CD4-positive, alpha-beta T cell treated with Interleukin-4 for 4 hours (primary cell): ENCODE data around the gene FBXO9.

ENCODE experiments used
- DNase-seq: peaks from one replicate; pipeline ENCODE4 v3.0.0-alpha.2; 2020

FBXO9 gene

GRCh38 chr6:53095716-53096115, 30.5 kb downstream of the FBXO9 start:
- DNase-seq, result no peak

GRCh38 chr6:53100561-53100960, 35.4 kb downstream of the FBXO9 start:
- DNase-seq, result no peak

- DNase-seq, result no peak
Observed at GRCh38 chr6:53101006-53101405, 35.8 kb downstream of the FBXO9 start.

GRCh38 chr6:53103993-53104675, 38.9 kb downstream of the FBXO9 start:
- DNase-seq, result no peak

- DNase-seq, result no peak
Observed at GRCh38 chr6:53104916-53105315, 39.7 kb downstream of the FBXO9 start.

GRCh38 chr6:53107091-53107490, 41.9 kb downstream of the FBXO9 start:
- no peak for DNase-seq

- no peak for DNase-seq
Observed at GRCh38 chr6:53109612-53110011, 44.4 kb downstream of the FBXO9 start.

- DNase-seq, result no peak
Observed at GRCh38 chr6:53111865-53112264, 46.7 kb downstream of the FBXO9 start.

GRCh38 chr6:53112404-53112803, 47.2 kb downstream of the FBXO9 start:
- no peak for DNase-seq

GRCh38 chr6:53112871-53113270, 47.7 kb downstream of the FBXO9 start:
- DNase-seq, result no peak

- DNase-seq, result no peak
Observed at GRCh38 chr6:53113742-53114141, 48.5 kb downstream of the FBXO9 start.

- no peak for DNase-seq
Observed at GRCh38 chr6:53115113-53115512, 49.9 kb downstream of the FBXO9 start.

- DNase-seq, result no peak
Observed at GRCh38 chr6:53115741-53116140, 50.5 kb downstream of the FBXO9 start.

- no peak for DNase-seq
Observed at GRCh38 chr6:53119349-53119748, 54.1 kb downstream of the FBXO9 start.

GRCh38 chr6:53119772-53120409, 54.7 kb downstream of the FBXO9 start:
- no peak for DNase-seq

GRCh38 chr6:53124131-53124800, 59.1 kb downstream of the FBXO9 start:
- no peak for DNase-seq

- DNase-seq, result no peak
Observed at GRCh38 chr6:53125276-53125675, 60.1 kb downstream of the FBXO9 start.

GRCh38 chr6:53128842-53129241, 63.6 kb downstream of the FBXO9 start:
- DNase-seq, result no peak

GRCh38 chr6:53130569-53131290, 65.5 kb downstream of the FBXO9 start:
- no peak for DNase-seq

- no peak for DNase-seq
Observed at GRCh38 chr6:53133961-53134360, 68.8 kb downstream of the FBXO9 start.

GRCh38 chr6:53134601-53135235, 69.5 kb downstream of the FBXO9 start:
- no peak for DNase-seq

- DNase-seq, result no peak
Observed at GRCh38 chr6:53136000-53136609, 70.9 kb downstream of the FBXO9 start.
